NT2/D1 (cell line): ENCODE results near the gene IRX4.

Experiments
- DNase-seq: peaks from one replicate; pipeline ENCODE4 v3.0.0-alpha.2; 2011; ENCODE audit warnings: low read depth, low spot score
- H3K27me3 ChIP-seq: 2 replicates; pipeline ENCODE4 v1.6.0; 2011; ENCODE audit warnings: mild to moderate bottlenecking; ENCODE audit not compliant: insufficient read length, insufficient read depth
- H3K36me3 ChIP-seq: 2 replicates; pipeline ENCODE4 v1.6.1; 2011; ENCODE audit warnings: mild to moderate bottlenecking, low read length, mixed read lengths; ENCODE audit not compliant: insufficient read depth, insufficient read length
- H3K4me1 ChIP-seq: 2 replicates; pipeline ENCODE4 v1.5.1; 2011; ENCODE audit not compliant: insufficient read depth, insufficient read length
- H3K4me3 ChIP-seq: 2 replicates; pipeline ENCODE4 v1.5.1; 2011; ENCODE audit warnings: low read depth; ENCODE audit not compliant: insufficient read length
- H3K9ac ChIP-seq: 2 replicates; pipeline ENCODE4 v1.6.0; 2011; ENCODE audit warnings: low read depth; ENCODE audit not compliant: insufficient read length
- H3K9me3 ChIP-seq: 2 replicates; pipeline ENCODE4 v1.5.1; 2011; ENCODE audit warnings: mild to moderate bottlenecking, low read length; ENCODE audit not compliant: insufficient read depth
- SUZ12 ChIP-seq: IDR thresholded peaks from 2 replicates; pipeline ENCODE4 v1.6.1; 2011; ENCODE audit not compliant: insufficient read length, insufficient read depth; ENCODE audit errors: extremely low read depth
- YY1 ChIP-seq: IDR thresholded peaks from 2 replicates; pipeline ENCODE4 v1.6.1; 2011; ENCODE audit not compliant: insufficient read length, insufficient read depth
- ZNF274 ChIP-seq: IDR thresholded peaks from 2 replicates; pipeline ENCODE4 v1.6.1; 2011; ENCODE audit warnings: mild to moderate bottlenecking, low read depth, low read length

Gene IRX4

GRCh38 chr5:1883925-1884677, 1.4 kb upstream of the IRX4 start:
- Histone ChIP-seq H3K4me1 (peaks cover 6% of the 10 kb centered on the region), H3K36me3 (no peaks in the 10 kb centered on the region), H3K9ac (peak overlapping the region; percentile 16), H3K4me3 (peak overlapping the region; percentile 8), H3K27me3 (peaks cover 96% of the 10 kb centered on the region), H3K9me3 (peaks cover 8% of the 10 kb centered on the region; the same call in 1 of the 2 replicates)
- DNase-seq = no peak
- no peak for TF ChIP-seq SUZ12

GRCh38 chr5:1883120-1883924, 597 bp upstream of the IRX4 start:
- Histone ChIP-seq H3K27me3 (peaks cover 96% of the 10 kb centered on the region), H3K36me3 (no peaks in the 10 kb centered on the region), H3K4me1 (no peaks in the 10 kb centered on the region), H3K9me3 (peaks cover 8% of the 10 kb centered on the region; the same call in 1 of the 2 replicates), H3K9ac (peak overlapping the region; percentile 16), H3K4me3 (peak overlapping the region; percentile 34)
- peak; percentile 43 for TF ChIP-seq SUZ12
- no peak for TF ChIP-seq YY1
- no peak for TF ChIP-seq ZNF274
- DNase-seq = no peak

DNA sequence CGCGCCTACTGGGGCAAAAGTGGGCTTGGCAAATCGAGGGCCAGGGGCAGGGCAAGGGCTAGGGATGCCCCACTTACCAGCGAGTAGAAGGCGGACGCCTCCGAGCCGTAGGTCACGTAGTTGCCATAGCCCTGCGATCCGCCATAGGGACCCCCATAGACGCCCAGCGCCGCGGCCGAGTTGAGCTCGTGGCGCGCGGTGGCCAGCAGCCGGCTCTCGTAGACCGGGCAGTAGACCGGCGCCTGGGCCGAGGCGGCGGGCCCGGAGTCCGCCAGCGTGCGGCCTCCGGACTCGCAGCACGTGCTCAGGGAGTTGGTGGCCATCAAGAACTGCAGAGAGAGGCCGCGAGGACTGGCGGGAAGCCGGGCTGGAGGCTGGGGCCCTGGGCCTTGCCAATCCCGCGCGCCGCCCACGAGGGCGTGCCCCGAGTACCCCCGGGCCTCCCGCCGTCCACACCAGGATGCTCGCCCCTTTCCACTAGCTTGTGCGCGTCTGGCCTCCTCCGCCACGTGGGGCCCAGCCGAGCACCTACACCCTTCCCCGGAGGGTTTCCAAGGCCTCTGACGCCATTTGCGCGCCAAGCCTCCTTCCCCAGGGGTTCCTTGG, 891 bp downstream of the IRX4 start:
- Histone ChIP-seq H3K27me3 (peaks cover 96% of the 10 kb centered on the region), H3K4me3 (no peak overlapping the region), H3K9ac (no peak overlapping the region), H3K4me1 (no peaks in the 10 kb centered on the region), H3K9me3 (peaks cover 8% of the 10 kb centered on the region; the same call in 1 of the 2 replicates), H3K36me3 (no peaks in the 10 kb centered on the region)
- no peak for DNase-seq
- TF ChIP-seq ZNF274 (no peak), YY1 (no peak), SUZ12 (no peak)

DNA sequence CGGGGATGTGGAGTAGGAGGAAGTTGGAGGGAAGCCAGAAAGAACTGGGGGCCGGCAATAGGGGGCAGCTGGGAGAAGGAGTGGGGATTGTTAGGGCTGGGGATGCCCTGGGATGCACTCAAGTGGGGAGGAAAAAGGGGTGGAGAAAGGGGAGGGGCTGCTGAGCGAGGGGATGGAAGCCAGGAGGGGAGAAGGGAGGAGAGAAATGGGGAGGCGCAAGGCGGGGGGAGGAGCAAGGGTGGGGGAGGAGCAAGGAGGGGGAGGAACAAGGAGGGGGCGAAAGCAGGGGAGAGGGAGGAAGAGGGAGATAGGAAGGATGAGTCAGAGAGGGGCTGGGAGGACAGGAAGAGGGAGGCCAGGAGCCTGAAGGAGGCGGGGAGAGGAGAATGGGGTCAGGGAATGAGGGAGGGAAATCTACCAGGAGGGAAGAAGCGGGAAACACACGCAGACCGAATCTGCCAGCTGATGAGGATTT, 1.6 kb downstream of the IRX4 start:
- TF ChIP-seq SUZ12 (no peak), YY1 (no peak), ZNF274 (no peak)
- Histone ChIP-seq H3K4me3 (no peak overlapping the region), H3K27me3 (peaks cover 98% of the 10 kb centered on the region), H3K9me3 (peaks cover 8% of the 10 kb centered on the region; the same call in 1 of the 2 replicates), H3K4me1 (no peaks in the 10 kb centered on the region), H3K9ac (no peak overlapping the region), H3K36me3 (no peaks in the 10 kb centered on the region)
- DNase-seq = no peak

DNA sequence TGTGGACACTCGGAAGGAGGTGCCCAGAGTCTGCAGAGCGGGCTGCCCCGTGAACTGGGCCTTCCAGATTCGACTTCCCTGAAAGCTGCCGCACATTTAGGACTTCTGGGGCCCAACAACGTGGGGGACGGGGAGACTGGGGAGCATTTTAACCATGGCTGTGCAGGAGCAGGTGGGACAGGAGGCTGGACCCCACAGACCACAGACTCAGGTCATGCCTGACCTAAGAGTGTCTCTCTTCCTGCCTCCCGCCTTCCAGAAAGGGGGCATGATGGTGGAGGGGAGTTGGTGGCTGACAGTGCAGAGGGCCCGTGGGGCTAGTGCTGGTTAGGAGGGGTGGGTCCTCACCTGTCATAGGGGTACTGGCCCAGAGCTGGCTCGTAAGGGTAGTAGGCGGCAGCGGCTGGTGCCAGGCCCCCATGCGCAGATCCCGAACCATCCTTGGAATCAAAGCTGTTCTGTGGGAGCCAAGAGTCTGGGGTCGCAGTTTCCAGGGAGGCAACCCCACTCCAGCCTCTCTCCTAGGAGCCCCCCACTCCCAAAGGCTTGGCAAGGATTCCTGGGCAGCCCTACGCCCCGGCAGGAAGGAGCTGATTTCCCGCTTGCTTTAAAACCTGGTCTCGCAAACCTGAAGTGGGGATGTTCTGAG, 2.2 kb downstream of the IRX4 start:
- no peak overlapping the region for H3K4me3 ChIP-seq

DNA sequence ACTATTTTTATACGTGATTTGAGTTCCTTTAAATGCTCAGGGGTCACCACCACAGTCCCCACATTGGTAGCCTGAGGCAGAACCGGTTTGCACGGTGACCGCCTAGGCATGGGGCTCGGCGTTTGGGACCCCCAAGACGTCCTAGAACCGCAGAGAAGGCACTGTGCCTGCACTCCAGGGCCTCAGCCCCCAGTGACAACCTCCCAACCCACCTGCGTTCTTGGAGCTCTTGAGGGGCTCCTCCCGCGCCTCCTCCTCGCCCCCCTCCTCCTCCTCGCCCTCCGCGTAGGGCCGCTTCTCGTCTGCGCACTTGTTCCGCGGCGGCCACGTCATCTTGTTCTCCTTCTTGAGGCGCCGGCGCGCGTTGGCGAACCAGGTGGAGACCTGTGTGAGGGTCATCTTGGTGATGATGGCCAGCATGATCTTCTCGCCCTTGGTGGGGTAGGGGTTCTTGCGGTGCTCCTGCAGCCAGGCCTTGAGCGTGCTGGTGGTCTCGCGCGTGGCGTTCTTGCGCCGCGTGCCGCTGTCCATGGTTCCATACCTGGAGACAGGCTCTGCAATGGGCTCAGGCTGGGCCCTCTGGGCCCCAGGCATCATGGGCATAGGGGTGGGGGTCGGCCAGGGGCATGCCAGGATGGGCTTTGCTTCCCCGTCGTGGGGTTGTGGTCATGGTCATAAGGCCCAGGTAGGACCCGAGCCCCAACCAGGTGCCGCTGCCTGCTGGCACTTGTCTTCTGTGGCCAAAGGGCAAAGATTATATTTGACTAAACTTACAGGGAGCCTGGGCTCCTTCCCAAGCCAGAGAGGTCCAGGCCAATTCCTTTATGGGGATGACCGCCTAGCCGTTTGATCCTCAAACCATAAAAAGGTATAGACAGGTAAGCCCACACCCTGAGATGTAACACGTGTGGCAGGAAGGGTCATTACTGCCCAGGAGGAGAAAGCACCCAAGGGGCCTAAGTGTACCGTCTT, 3.1 kb downstream of the IRX4 start:
- no peak for TF ChIP-seq SUZ12
- no peak for TF ChIP-seq YY1
- no peak for TF ChIP-seq ZNF274
- no peak for DNase-seq
- no peak overlapping the region for H3K9ac ChIP-seq
- H3K36me3 ChIP-seq = no peaks in the 10 kb centered on the region
- H3K9me3 ChIP-seq = peaks cover 8% of the 10 kb centered on the region; the same call in 1 of the 2 replicates
- H3K4me1 ChIP-seq = no peaks in the 10 kb centered on the region
- no peak overlapping the region for H3K4me3 ChIP-seq
- peaks cover 98% of the 10 kb centered on the region for H3K27me3 ChIP-seq

More for the DNA sequence above, 2.2 kb downstream of the IRX4 start:
- TF ChIP-seq ZNF274 (no peak), SUZ12 (no peak), YY1 (no peak)
- Histone ChIP-seq H3K4me1 (no peaks in the 10 kb centered on the region), H3K9me3 (peaks cover 8% of the 10 kb centered on the region; the same call in 1 of the 2 replicates), H3K9ac (no peak overlapping the region), H3K27me3 (peaks cover 98% of the 10 kb centered on the region), H3K36me3 (no peaks in the 10 kb centered on the region)
- no peak for DNase-seq
